ENCODE measurements around the gene GABRA4.

GABRA4 gene

GRCh38 chr4:46993075-46994006 lies at the start of gene GABRA4:
GABRA4 (minus strand) TSS chr4:46993581; CDS start chr4:46993424, 157 bp downstream.
- DNase-seq = peak; percentile 65

- no peak for DNase-seq
Measured at GRCh38 chr4:47040828-47041227, 47.4 kb upstream of the GABRA4 start.

- no peak for DNase-seq
Measured at GRCh38 chr4:47038263-47038662, 44.9 kb upstream of the GABRA4 start.

DNA sequence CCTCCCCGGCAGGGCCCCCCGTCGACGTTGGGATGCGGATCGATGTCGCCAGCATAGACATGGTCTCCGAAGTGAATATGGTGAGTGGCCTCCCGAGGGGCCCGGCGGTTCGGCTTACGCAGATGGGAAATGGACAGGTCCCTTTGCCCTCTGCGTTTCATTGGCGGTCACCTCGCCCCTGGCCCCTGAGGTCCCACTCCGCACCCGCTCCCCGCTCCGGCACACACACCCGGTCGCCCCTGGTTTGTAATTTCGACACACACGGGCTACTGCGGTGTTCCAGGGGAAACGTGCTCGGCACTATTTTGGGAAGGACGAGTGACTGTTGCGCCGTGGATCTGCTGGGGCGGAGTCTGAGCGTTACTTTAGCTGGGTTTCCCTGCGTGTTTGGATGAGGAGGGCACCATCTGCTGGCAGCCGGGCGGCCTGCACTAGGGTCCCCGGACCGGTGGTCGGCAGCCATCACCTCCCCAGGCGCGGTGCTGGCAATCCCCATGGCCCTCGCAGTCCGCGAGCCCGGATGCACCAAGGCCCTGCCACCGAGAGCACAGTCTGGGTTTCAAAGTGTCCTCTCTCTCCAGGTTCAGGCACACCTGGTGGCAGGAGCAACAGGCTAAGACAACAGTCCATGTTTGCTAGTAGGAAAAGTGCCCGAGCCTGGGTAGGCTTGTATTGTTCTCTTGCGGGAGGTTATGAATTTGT lies 39.2 kb upstream of the GABRA4 start:
- DNase-seq = peak; percentile 92

DNA sequence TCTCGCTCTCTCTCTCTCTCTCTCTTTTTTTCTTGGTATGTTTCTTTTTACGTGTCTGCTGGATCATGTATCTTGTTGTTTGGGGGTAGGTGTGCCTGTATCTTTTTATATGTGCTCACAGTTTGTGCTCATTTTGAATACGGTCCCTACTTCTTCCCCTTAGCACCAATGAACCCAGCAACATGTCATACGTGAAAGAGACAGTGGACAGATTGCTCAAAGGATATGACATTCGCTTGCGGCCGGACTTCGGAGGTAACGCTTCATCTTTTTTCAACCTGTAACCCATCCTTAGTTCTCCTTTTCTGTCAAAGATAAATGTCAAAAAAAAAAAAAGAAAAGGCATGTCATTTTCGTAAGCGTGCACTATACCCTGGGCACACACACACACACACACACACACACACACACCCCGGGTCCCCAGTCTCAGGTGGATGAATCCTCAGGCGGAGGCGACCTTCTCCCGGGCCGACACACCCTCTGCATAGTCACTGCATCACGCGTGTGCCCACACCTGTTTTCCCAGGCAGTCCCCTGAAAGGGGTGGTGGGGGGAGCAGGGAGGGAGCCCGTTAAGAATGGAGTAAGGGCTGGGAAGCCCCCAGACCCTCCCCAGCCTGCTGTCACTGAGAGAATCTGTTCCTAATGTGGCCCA lies 38.5 kb upstream of the GABRA4 start:
- no peak for DNase-seq

DNA sequence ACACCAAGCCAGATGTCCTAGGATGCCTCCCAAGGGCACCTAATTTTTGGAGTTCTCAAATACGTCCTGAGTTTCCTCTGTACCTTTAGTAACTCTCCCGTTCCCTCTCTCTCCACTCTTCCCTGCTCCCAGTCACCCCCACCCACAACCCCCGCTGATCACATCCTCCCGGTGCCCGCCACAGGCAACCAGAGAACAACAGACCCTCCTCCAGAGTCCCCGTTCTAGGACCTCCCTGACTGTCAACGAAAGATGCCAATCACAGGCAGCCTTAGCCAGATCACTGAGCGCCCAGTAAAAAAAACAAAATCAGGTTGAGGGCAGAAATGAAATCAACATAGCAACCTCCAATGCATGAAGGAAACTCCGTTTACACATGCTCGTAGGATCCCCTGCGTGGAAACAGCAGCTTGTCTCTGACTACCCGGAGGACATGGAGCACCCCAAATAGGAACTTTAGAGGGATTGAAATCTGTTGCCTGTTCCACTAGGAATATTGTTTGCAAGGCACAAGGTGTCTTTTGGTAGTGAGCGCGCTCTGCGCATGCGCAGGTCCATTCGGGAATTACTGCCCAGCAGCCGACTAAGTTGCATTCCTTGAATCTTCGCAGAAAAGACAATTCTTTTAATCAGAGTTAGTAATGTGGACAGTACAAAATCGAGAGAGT lies 37.8 kb upstream of the GABRA4 start, which contains the start of gene GABRB1:
TSS of gene GABRB1 (plus strand) at position 557 of the 668 bp plus-strand sequence.
- DNase-seq = peak; percentile 88

- DNase-seq = no peak
Measured at GRCh38 chr4:47017494-47017893, 24.1 kb upstream of the GABRA4 start.

DNA sequence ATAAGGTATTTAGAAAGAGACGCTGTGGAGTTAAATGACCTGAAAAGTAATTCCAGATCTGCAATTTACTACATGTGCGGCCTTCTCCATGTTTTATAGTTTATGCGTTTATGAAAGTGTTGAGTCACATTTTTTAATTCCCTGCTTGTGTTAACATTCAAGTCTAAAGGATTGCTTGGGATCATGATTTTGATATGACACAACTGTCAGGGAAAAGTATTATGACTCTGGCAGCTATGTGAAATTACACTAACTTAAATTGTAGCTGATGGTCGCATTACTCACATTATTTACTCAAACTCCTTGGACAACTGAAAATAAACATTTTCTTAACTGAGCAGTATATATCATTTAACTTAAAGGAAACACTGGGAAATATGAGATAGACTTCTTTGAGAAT lies 23.7 kb upstream of the GABRA4 start:
- DNase-seq = no peak

DNA sequence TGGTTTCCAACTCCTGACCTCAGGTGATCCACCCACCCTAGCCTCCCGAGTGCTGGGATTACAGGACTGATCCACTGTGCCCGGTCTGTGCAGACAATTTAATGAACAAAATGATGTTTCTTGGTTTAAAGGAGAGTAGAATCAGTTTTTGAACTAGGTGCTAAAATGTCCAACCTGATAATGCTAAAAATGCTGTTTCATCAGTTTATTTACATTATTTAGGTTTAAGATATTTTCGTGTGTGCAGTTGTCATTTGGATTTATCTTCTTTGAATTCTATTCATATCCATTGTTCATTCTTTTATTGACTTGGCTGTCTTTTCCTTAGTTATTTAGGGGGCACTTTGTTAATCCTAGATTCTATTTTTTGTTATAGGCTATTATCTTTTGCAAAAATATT lies 20.0 kb upstream of the GABRA4 start:
- no peak for DNase-seq

- DNase-seq = no peak
Measured at GRCh38 chr4:47012676-47013075, 19.3 kb upstream of the GABRA4 start.

GRCh38 chr4:47010912-47011446 lies 17.6 kb upstream of the GABRA4 start:
- no peak for DNase-seq

- no peak for DNase-seq
Measured at GRCh38 chr4:47010347-47010911, 17.0 kb upstream of the GABRA4 start.

- peak; percentile 4 for DNase-seq
Measured at GRCh38 chr4:47002580-47002979, 9.2 kb upstream of the GABRA4 start.

GRCh38 chr4:47000406-47000805 lies 7.0 kb upstream of the GABRA4 start:
- no peak for DNase-seq

DNA sequence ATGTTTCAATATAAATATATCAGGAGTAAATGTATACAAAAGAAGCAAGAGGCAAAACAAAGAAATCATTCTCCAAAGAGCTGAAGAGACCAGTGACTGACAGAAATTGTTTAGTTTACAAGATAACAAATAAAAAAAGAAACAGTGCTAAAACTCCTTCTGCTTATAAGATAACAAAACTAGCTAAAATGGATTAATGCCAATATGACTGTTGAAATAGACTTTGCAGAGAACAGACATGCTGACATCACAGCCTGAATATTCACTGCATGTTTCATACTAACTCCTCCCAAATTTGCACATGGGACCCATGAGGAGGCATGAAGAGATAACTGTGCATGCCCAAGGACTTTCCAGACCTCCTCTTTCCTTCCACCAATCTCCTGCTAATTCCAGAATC lies 6.2 kb upstream of the GABRA4 start:
- DNase-seq = no peak

DNA sequence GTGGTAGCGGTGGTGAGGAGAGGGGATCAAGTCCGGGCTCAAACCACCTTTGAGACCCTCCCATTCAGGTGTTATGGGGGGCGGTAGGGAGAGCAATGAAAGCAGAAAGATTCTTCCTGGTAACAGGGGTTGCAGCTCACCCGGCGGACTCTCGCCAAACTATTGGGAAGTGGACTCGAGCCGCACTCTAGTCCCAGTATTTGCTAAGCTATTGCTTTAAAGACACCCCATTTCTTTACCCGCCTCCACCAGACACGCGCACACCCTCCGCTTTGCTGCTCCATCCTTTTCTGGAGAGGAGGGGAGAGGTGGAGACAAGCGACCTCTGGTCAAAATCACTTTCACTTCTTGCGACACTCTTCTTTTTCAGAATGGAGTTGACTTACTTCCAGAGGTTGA lies 625 bp upstream of the GABRA4 start:
- DNase-seq = peak; percentile 8

DNA sequence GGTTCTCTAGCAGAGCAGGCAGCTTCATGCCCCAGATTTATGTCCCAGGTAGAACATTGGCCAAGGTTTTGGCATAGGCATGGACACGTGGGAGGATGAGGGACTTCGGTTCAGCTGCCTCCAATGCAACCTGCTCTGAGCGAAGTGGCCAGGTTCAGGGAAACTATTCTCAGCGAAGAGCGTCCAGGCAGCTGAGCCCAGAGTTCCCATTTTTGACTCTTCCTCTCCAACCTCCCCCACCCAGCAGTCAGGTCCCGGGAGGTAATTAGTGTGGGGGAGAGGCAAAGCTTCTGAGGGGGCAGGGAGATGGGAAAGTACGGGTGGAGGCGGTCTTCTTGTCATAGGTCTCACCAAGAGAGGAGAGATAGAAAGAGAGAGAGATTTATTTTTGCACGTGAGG lies 1.0 kb downstream of the GABRA4 start:
- DNase-seq = no peak

GRCh38 chr4:46986922-46987638 lies 6.3 kb downstream of the GABRA4 start:
- DNase-seq = no peak

- DNase-seq = no peak
Measured at GRCh38 chr4:46984781-46985180, 8.6 kb downstream of the GABRA4 start.

- no peak for DNase-seq
Measured at GRCh38 chr4:46980851-46981250, 12.5 kb downstream of the GABRA4 start.

DNA sequence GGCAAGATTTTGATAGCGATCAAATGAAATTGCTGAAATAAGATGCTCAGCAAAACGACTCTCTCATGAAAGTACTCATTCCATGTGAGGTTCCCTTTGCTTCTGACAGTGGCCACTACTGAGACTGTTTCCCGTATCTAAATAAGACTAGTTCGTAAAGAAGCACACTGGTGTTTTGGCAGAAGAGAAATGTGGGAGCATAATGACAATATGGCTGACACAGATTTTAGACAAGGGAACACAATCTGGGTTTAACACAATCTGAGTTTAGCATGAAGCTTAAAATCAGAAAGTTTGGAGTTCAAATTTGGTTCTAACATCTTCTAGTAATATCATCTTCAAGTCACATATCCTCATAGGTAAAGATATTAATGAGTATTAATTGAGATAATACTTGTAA lies 13.7 kb downstream of the GABRA4 start:
- DNase-seq = no peak

DNA sequence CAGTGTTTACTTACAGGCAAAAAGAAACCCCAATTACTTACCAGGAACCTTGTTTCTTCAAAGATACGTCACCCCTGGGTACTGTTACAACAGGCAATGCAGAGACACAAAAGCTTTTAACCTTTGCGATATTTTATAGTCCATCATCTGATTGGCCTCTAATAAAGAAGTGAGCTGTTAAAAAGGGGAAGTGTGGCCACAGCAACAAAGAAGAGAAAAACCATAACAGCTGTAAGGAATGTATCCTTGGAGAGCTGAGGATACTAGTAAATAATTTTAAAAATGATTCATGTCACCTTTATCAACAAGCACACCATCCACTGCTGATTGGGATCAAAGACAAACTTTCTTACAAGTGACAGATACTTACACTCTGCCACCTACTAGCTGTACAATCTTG lies 14.1 kb downstream of the GABRA4 start:
- no peak for DNase-seq

Measured in eye (tissue), 1 donor.